ENCODE data around the gene PKN2. TPM values are rescaled to one million over a fixed set of nuclear protein-coding genes. Genes with fewer than 3 reads are reported as not detected.

Gene PKN2
- total RNA-seq, 1 donor from 2014 or later, result 51.4 TPM

- no peaks in the 10 kb centered on the region for H3K36me3 ChIP-seq
- no peaks in the 10 kb centered on the region for H3K27me3 ChIP-seq (ENCODE audit: low read depth)
- no peak overlapping the region for H3K4me3 ChIP-seq
- no peaks in the 10 kb centered on the region for H3K4me1 ChIP-seq
- no peak for ATAC-seq
- H3K27ac ChIP-seq, result no peak overlapping the region
- intact Hi-C loops (cut with DNase I), result no loop called here
- no peaks in the 10 kb centered on the region for H3K9me3 ChIP-seq
- DNase-seq, result no peak
- no peak for TF ChIP-seq CTCF (IDR thresholded peaks at IDR 0.05)
These were observed 21.9 kb upstream of the PKN2 start for GRCh38 chr1:88661951-88662699.

DNA sequence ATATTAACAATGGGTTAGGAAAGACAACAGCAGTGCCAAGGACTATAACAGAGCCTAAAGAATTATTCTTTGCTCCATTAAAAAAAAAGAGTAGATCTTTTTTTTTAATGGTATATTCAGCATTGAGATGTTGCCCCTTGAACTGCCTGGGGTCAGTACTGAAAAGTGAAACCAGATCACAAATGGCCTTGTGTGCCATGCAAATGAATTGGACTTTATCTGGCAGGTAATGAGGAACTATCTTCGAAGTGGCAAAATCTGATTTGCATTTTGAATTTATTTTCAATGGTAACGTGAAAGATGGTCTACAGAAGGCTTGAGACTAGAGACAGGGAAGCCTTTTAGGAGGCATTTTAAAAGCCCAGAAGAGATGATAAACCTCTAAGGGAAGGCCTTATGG is 21.4 kb upstream of the PKN2 start:
- Histone ChIP-seq H3K36me3 (no peaks in the 10 kb centered on the region), H3K27ac (no peak overlapping the region), H3K4me3 (no peak overlapping the region), H3K4me1 (no peaks in the 10 kb centered on the region), H3K27me3 (ENCODE audit: low read depth) (no peaks in the 10 kb centered on the region), H3K9me3 (no peaks in the 10 kb centered on the region)
- ATAC-seq, result no peak
- no peak for TF ChIP-seq CTCF (IDR thresholded peaks at IDR 0.05)
- DNase-seq, result no peak
- intact Hi-C loops (cut with DNase I), result no loop called here

GRCh38 chr1:88668405-88668804 is 15.7 kb upstream of the PKN2 start:
- Histone ChIP-seq H3K9me3 (no peaks in the 10 kb centered on the region), H3K27me3 (ENCODE audit: low read depth) (no peaks in the 10 kb centered on the region), H3K36me3 (no peaks in the 10 kb centered on the region), H3K4me1 (no peaks in the 10 kb centered on the region), H3K4me3 (no peak overlapping the region), H3K27ac (no peak overlapping the region)
- intact Hi-C loops (cut with DNase I), result no loop called here
- no peak for DNase-seq
- ATAC-seq, result no peak
- TF ChIP-seq CTCF (IDR thresholded peaks at IDR 0.05), result no peak

GRCh38 chr1:88670462-88670861 is 13.6 kb upstream of the PKN2 start:
- no peak overlapping the region for H3K27ac ChIP-seq
- no peak for DNase-seq
- no peak for TF ChIP-seq CTCF (IDR thresholded peaks at IDR 0.05)
- no peaks in the 10 kb centered on the region for H3K9me3 ChIP-seq
- no peak overlapping the region for H3K4me3 ChIP-seq
- no peaks in the 10 kb centered on the region for H3K27me3 ChIP-seq (ENCODE audit: low read depth)
- intact Hi-C loops (cut with DNase I), result no loop called here
- ATAC-seq, result no peak
- H3K4me1 ChIP-seq, result no peaks in the 10 kb centered on the region
- H3K36me3 ChIP-seq, result no peaks in the 10 kb centered on the region

- TF ChIP-seq CTCF (IDR thresholded peaks at IDR 0.05), result no peak
- no peak for ATAC-seq
- intact Hi-C loops (cut with DNase I), result no loop called here
- Histone ChIP-seq H3K36me3 (no peaks in the 10 kb centered on the region), H3K4me3 (no peak overlapping the region), H3K9me3 (no peaks in the 10 kb centered on the region), H3K27ac (no peak overlapping the region), H3K27me3 (ENCODE audit: low read depth) (no peaks in the 10 kb centered on the region), H3K4me1 (no peaks in the 10 kb centered on the region)
- DNase-seq, result no peak
These were observed 10.6 kb upstream of the PKN2 start for GRCh38 chr1:88673446-88673845.
